ENCODE measurements around the gene GRIK2.
"Not testable (repeated sequence)": the region's sequence is repeated elsewhere in the genome, so short reads cannot be mapped to it uniquely, and the experiment has no call there.

Gene GRIK2

DNA sequence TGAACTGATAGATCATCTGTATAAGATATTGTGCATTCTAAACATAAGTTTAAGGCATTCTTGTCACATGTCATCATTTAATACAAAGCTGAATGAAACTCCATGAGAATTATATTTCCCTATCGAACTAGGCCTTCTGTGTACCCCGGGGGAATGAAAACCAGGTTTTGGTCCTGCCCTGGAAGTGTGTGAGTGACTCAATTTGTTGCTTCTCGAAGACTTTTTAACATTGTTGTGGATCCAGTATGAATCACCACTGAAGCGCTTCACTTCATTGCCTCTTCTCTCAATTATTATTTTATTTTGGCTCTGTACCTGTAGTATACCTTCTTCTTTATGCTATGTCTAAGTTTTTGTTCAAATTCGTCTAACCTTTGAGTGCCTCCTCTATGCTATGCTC lies 150.8 kb downstream of the GRIK2 start:
- DNase-seq, result no peak

DNA sequence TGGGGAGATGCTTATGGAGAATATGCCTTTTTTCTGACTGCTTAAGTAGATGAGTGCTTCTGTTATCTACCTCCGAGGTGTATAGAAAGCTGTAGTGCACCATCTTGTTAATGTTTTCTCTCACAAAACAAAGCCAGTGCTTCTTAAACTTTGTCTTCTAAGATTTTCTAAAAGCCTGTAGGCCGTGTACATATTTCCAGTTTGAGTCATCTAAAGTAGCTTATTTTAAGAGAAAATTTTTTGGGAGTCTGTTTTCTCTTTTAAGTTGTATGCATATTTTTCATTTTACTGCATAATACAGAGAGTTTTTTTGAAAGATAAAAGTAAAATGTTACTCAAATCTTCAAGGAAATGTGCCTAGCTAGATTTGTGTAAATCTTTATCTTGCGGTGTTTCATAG lies 151.7 kb downstream of the GRIK2 start:
- DNase-seq, result no peak

DNA sequence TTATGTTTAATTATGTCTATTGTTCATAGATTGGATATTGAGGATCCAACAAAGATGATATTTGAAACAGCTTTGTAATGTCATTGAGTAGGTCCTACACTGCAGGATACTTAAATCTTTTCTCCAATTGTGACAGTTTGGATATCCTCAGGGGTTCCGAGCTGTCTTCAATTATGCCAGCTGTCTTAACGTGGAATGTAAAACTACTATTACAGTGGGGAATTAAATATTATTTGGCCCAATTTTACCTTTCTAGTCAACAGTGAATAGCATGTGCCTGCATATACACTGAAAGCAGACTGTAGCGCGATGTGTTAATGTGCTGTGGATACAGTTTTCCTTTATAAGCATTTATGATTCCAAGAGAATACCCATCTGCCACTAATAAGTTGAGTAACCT lies 156.9 kb downstream of the GRIK2 start:
- no peak for DNase-seq

DNA sequence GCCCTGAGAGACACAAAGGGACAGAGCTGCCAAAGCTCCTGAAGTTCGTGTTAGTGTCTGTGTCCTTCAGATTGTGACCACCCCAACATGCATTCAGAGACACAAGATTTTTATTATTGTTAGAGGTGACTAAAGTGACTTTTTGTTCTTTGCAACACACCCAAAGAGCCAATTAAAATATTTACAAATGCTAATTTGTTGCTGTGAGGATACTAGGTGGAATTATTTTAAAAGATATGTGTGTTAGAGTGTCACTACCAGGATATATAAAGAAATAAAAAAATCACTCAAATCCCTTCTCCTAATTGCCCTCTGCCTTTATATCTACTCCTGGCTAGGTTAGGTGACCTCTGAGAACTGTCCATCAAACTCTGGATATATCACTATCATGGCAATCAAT lies 160.7 kb downstream of the GRIK2 start:
- DNase-seq, result no peak

DNA sequence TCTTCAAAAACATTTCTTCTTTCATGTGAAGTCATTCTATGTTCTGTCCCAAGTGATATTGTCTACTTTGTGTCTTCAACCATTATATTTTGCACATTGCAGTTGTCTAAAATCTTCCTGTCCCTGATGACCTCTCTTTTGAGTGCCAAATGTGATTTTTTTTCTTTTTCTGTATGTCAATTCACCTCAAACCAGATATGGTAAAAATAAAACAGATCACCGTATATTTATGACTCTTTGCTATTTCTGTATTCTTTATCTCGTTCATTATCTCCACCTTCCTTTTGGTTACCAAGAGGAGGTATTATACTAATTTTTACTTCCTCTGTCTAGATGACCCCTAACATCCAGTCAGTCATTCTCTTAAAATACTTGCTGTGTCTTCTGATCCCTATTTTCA lies 165.2 kb downstream of the GRIK2 start:
- DNase-seq, result no peak

DNA sequence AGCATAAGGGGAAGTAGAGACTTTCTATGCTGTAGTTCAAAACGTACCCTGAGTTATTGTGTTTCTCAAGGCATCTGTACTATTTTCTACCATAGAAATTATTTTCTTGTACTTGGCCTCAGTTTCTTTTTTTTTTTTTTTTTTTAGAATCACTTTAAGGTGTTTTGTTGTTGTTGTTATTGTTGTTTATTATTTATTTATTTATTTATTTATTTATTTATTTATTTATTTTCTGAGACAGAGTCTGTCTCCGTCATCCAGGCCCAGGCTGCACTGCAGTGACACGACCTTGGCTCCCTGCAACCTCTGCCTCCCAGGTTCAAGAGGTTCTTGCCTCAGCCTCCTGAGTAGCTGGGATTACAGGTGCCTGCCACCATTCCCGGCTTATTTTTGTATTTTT lies 179.1 kb downstream of the GRIK2 start:
- no peak for DNase-seq

DNA sequence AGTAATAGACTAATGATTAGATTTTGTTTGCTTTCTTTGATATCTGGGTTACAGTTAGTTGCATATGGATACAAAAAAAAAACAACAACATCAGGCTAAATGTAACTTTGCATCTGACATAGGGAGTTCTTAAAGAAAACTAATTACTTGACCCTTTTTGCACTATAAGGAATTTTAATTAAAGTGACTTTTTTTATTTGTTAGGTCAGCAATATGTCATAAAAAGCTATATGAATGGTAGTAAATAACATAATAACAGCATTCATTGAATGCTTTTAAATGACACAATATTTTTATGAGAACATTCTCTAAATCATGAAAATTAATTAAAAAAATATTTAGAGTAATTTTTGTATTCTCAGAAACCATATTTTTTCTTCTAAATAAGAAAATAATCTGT lies 183.6 kb downstream of the GRIK2 start:
- DNase-seq, result no peak

DNA sequence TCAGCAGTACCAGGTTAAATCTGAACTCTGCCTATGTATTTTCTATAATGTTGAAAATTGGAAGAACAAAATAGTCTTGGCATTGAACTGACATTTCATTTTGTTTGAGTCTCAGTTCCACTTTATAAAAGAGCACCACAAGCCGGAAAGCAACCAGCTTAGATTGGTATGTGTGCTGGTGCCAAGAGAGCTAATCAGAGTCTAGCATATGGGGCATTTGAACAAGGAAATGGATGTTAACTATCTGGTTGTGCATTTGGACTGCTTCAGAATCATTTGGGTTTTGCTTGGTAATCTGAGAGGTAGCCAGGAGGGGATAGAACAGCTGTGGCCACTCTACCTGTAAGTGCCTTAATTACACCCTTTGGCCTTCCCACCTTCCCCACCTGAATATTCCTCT lies 184.8 kb downstream of the GRIK2 start:
- no peak for DNase-seq

DNA sequence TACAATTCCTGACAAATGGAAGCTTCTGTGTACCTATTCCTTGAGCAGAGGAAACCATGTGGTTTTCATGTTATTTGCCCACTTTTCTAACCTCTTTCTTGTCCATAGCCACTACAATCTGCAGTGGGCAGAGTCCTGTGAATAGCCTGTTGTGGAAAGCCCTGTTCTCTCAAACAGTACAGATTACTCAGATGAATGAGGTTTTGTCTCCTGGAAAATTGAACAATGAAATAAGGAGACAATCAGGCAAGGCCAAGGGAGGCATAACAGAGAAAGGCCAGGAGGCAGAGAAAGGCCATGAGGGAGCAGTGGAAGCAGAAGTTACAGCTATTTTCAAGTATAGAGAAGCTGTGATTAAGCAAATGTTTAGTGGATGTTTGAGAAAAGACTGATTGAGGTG lies 189.3 kb downstream of the GRIK2 start:
- DNase-seq, result no peak

DNA sequence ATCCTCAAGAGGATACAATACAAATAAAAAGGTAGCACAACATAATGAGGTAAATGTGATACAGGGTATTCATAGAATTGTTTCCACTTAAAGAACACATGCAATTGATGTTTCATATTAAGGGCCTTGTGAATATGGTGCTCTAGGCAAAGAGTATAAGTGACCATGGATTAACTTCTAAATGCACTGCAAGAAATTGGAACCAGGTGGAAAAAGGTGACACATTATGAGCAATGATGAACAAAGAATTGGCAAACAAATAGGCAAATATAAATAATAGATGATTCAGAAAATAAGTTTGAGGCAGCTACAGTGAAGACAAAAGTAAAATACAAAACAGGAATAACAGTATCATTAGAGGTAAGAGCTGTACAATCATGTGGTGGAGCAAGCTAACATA lies 192.0 kb downstream of the GRIK2 start:
- no peak for DNase-seq

DNA sequence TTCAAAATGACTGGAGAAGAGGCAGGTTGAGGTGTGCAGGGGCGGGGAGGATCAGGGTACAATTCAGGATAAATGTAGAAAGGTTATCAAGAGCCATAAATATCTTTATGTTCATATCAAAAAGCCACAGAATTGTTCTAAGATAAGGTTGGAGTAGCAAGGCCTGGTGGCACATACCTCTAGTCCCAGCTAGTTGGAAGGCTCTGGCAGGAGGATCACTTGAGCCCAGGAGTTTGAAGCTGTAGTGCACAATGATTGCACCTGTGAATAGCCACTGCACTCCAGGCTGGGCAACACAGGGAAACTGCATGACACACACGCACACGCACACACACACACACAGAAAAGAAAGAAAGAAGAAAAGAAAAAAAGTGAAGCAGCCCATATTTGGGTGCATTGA lies 194.8 kb downstream of the GRIK2 start:
- no peak for DNase-seq

DNA sequence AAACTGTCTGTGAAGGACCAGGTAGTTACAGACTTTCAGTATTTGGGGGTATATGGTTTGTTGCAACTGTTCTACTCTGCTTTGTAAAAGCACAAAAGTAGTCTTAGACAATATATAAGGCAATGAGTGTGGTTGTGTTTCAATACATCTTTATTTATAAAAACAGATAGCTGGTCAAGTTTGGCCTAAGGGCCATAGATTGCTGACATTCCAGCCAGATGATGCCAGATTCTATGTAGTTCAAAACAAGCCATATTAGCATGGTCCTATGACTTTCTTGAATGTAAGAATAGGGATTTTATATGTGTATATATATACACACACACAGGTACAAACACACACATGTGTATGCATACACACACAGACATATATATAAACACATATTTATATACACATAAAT lies 201.8 kb downstream of the GRIK2 start:
- no peak for DNase-seq

DNA sequence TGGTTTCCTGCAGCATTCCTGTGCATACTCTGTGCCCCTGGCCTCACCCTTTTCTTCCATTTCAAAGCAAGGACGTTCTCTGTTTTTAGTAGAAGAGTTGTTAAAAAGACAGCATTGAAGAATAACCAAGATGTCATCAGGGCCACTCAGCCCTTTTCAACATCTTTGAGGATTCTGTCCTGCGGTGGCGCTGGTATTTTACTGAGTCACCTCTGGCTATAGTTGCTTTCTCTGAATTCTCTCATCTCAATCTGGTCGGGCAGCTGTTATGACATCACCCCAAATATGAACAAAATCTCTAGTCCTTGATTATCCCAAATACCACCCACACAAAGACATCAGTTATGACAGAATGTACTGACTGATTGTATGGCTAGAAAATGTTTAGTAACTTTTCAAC lies 204.2 kb downstream of the GRIK2 start:
- DNase-seq, result no peak

DNA sequence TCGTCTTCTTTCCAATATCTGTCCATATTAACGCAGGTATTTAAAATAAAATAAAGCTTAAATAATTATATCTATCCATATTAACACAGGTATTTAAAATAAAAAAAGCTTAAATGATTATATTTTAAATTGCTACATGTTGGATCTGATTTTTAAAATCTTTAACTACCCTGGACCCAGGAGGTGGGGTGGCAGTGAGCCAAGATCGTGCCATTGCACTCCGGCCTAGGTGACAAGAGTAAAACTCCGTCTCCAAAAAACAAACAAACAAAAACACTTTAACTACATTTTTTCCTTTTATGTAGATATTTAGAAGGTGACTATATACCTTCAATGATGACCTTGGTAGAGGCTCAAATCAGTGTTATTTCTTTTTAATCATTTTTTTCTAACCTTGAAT lies 211.9 kb downstream of the GRIK2 start:
- DNase-seq, result no peak

DNA sequence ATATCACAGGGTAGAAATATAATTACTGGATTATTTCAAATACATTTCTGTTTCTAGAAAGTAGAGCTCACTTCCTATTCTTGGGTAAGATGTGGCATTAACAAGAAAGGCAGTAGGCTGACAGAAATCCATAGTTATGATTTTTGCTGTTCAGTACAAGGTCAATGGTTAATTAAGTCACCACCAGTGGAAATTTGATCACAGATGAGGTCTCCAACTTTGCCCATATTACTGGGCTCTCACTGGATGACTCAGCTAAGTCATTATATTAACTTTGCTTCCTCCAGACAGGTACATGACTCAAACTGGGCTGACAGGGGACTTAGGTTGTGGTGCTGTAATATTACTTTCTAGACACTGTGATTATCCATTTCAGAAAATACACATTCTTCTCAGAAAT lies 212.4 kb downstream of the GRIK2 start:
- DNase-seq, result no peak

DNA sequence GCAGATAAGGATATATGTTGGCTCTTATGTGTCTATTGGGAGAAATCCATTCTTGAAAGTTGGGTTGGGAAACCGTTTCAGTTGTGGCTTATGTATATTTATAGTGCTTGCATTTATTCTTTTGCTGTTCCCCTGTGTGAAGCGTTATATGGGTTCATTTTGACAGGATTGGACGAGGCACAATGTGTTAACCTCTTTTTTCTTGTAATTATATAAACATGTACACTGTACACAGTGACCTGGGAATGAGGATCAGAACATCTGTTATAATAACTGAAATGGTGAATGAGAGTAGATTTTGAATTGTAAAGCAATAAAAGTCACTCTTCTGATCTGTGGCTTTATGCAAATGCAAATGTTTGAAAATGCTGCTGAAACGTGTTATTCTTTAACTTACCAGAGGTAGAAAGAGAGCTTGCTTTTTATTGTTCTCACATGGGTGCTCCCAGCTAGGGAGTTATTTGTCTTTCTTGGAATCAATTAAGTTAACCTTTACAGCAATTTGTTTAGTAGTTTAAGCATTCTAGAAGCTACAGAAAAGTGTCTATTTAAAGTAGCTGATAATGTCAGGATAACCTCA lies 213.7 kb downstream of the GRIK2 start:
- DNase-seq, result no peak

DNA sequence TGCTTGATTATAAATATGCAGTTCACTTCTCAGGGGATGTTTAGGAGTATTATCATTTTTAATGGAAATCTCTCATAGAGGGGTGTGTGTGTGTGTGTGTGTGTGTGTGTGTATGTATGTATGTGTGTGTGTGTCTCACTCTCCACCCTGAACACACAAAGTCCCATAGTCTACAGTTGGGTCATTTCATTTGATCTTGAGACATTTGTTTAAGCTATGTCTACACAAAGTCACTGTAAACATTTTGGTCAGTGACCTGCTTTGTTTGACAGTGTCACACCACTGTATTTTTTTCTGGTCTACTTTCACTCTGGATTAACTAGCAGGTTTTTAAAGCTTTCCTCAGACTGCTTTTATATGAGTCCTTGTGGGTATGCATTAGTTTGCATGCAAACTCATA lies 215.2 kb downstream of the GRIK2 start:
- DNase-seq, result no peak

DNA sequence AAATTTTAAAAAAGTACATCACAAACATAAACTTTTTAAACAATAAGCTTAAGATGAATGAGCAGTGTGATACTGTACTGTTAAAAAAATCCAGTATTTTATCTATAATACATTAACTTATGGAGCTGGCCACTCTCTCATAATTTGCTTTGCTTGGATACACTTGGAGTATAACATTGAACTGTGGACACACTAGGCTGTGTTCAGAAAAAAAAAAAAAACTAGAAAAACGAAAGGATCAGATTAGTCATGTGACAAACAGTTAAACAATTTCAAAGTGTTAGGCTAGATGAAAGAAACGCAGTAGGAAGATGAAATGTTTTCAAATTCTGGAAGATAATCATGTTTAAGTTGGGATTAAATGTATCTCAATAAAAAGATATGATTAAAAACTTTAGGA lies 220.0 kb downstream of the GRIK2 start:
- DNase-seq, result no peak

DNA sequence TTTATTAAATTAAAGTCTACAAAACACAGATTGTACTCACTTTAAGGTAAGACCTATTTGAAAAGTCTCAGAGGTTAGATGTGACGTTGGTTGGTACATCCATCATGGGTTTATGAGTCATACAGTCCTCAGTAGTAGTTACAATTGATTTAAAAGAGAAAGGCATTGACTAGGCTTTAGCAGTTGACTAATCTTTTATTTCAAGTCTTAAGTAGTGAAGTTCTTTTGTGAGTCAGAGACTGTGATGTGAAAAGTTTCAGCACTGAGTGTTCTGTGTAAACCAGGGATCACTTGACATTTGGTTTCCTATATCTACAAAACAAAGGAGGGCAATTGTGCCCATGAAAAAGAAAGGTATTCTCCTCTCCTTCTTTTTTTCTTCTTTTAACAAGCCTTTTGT lies 221.3 kb downstream of the GRIK2 start:
- no peak for DNase-seq

DNA sequence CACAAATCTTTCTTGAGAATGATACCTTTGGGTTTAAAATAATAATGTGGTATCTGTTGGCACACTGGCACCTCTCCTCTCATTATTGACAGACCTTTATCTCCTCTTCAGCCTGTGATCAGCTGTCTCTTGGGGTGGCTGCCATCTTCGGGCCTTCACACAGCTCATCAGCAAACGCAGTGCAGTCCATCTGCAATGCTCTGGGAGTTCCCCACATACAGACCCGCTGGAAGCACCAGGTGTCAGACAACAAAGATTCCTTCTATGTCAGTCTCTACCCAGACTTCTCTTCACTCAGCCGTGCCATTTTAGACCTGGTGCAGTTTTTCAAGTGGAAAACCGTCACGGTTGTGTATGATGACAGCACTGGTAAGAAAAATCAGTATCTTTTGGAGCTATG lies 232.8 kb downstream of the GRIK2 start:
- no peak for DNase-seq

DNA sequence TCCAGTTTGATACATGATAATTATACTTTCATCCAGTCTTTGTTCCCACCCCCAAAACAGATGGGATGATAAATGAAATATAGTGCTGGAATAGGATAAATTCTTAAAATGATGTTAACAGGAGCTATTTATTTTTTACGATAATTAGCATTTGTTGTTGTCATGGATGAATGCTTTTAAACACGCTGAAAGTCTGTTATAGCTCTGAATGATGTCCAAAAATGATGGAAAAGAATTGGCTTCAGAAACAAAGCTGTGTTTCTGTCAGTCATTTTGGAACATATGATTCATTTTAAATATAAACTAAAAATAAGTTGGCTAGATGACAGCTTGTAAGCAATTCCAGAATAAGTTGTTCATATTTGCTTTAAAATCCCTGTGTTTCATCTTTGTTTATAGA lies 237.4 kb downstream of the GRIK2 start:
- no peak for DNase-seq

DNA sequence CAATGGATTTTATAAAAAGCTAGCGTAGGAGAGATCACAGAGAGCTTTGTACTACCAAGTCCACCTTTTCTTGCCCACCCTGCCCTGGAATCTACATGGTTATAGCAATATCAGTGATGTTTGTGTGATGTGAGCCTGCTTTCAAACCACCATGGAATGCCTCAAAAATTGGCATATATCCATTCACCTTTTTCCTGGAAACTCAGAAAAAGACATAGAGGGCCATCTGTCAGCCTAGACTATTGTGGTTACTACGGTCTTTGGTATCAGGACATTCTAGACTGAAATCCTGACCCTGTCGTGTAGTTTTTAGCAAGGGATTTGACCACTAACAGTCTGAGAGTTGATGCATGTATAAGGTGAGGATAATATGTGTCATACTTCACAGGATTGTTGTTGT lies 239.6 kb downstream of the GRIK2 start:
- no peak for DNase-seq

DNA sequence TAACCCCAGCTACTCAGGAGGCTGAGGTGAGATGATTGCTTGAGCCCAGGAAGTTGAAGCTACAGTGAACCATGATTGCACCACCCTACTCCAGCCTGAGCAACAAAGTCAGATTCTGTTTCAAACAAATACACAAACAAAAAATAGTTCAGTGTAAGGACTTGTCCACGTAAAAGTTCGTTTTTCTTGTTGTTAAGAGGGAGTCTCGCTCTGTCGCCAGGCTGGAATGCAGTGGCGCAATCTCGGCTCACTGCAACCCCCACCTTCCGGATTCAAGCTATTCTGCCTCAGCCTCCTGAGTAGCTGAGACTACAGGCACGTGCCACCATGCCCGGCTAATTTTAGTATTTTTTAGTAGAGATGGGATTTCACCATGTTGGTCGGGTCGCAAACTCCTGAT lies 245.4 kb downstream of the GRIK2 start:
- DNase-seq, result not testable (repeated sequence)

DNA sequence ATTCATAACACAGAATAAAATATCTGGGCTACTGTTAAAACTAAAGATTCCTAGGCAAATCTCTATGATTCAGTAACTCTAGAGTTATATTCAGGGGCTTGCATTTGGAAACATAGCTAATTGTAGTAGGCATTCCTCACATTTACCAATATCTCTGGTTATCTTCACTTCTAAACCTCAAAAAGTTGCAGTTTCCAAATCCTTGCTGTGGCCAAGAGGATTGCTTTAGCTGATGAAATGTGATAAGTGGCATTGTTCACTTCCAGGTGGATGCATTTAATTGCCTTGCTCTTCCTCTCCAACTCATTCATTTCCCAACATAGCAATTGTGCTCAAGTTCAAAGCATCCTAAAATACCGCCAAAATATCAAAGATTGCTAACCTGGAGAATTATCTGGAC lies 246.6 kb downstream of the GRIK2 start:
- no peak for DNase-seq

DNA sequence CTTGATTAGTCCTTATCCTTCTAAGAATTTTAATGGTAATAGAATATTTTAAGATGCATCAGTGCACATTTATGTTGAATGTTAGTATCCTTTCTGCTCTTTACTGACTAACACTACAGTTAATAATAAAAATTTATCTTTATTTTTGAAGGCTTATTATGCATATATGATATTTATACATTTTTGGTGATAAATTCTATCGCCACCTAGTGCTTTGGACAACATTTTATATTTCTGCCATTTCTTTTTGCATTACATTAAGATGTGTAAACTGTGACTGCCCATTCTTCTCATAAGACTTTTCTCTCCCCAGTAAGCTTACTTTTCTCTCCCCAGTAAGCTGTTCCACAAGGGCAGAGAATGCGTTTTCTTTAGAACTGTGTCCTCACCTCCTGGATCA lies 252.3 kb downstream of the GRIK2 start:
- no peak for DNase-seq

Measured in stimulated activated CD4-positive, alpha-beta T cell treated with anti-CD3 and anti-CD28 coated beads, Interleukin-4, amount 100 ng/mL, for 1 hour (primary cell).